Measurements from ENCODE around the gene PDLIM1.

PDLIM1 gene

DNA sequence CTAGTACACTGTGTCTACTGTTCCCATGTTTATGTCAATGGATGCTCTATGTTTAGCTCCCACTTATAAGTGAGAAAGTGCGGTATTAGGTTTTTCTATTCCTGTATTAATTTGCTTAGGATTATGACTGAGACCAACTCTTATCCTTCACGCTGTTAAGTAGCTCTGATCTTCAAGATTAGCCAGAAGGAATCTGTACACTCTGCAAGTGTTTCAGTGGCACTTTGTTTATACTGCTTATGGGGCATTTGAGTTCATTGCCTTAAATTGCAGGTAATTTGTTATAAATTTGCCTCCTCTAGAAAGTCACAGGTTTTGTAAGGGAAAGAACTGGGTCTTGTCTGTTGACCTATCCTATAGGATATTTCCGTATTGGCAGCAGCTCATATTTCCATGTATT, 103.2 kb downstream of the PDLIM1 start:
- CTCF ChIA-PET: interaction anchor here (0.9 to 14.2 kb wide), 3 partner anchors 18 to 176 kb away, joined by 3 to 274 read pairs (median 4); no protein-coding TSS in a partner anchor
- TF ChIP-seq, protein P1, sequence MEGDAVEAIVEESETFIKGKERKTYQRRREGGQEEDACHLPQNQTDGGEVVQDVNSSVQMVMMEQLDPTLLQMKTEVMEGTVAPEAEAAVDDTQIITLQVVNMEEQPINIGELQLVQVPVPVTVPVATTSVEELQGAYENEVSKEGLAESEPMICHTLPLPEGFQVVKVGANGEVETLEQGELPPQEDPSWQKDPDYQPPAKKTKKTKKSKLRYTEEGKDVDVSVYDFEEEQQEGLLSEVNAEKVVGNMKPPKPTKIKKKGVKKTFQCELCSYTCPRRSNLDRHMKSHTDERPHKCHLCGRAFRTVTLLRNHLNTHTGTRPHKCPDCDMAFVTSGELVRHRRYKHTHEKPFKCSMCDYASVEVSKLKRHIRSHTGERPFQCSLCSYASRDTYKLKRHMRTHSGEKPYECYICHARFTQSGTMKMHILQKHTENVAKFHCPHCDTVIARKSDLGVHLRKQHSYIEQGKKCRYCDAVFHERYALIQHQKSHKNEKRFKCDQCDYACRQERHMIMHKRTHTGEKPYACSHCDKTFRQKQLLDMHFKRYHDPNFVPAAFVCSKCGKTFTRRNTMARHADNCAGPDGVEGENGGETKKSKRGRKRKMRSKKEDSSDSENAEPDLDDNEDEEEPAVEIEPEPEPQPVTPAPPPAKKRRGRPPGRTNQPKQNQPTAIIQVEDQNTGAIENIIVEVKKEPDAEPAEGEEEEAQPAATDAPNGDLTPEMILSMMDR (IDR thresholded peaks at IDR 0.05; ENCODE audit: insufficient read depth, low read length, missing control alignments): no peak
- no peak for DNase-seq (ENCODE audit: low read depth, low spot score)
- POLR2A ChIA-PET: no interaction called here
- H3K4me3 ChIP-seq (ENCODE audit: low read depth, low read length): no peak overlapping the region

Measured in AG04449 (cell line).